HepG2 (cell line): ENCODE measurements around the gene WRAP73. TPM values are rescaled to one million over a fixed set of nuclear protein-coding genes. Genes with fewer than 3 reads are reported as not detected.

Experiments
- ATAC-seq: fragments of 200-7000 bp; cut with Tn5 transposase; 3 replicates; pipeline ENCODE4 v1.9.1; 2020; ENCODE audit warnings: mild to moderate bottlenecking, moderate library complexity
- BruUV-seq: library from RNA; stranded (reverse); fragments of 400-500 nt; replicated peaks from 2 replicates; lab custom pipeline; 2021; lab: Mats Ljungman, UMichigan
- CTCF ChIA-PET: fragments of 300-600 bp; formaldehyde crosslinking; extraction: SDS; loops from one replicate; lab custom pipeline; 2021; ENCODE audit warnings: low total read pairs, inconsistent platforms, low intra/inter-chr PET ratio; lab: Yijun Ruan, JAX
- POLR2A ChIA-PET: fragments of 350-600 bp; sonication (Branson Sonifier 250); formaldehyde crosslinking; loops from one replicate; lab custom pipeline; 2020; ENCODE audit warnings: antibody characterized with exemption, inconsistent platforms; lab: Yijun Ruan, JAX
- DNase-seq: peaks from one replicate; pipeline ENCODE4 v3.0.0-alpha.2; 2015; ENCODE audit warnings: low spot score
- FAIRE-seq: peaks from 3 replicates; lab custom pipeline; 2011; peaks lifted over from hg19 to GRCh38; lab: Jason Lieb, UNC
- H2AFZ ChIP-seq: one replicate; pipeline ENCODE4 v1.6.1; 2011; ENCODE audit warnings: low read length, inconsistent platforms
- H3K27ac ChIP-seq: fragments of 300-600 bp; 3 replicates; pipeline ENCODE4 v1.8.0; 2011; ENCODE audit warnings: mixed run types, mild to moderate bottlenecking, mixed read lengths, low read length, inconsistent platforms; ENCODE audit not compliant: insufficient read depth; ENCODE audit errors: extremely low read length
- H3K27me3 ChIP-seq, 2 experiments: fragments of 200-600 bp in 1 of 2; 2 replicates in 1 of 2; 3 replicates in 1 of 2; pipeline versions ENCODE4 v1.6.0 to v1.8.0; 2011; ENCODE audit warnings: low read length in 2 of 2, mild to moderate bottlenecking in 2 of 2, moderate library complexity in 2 of 2, inconsistent platforms in 1 of 2; ENCODE audit not compliant: insufficient read depth in 2 of 2, control insufficient read depth in 1 of 2
- H3K36me3 ChIP-seq, 2 experiments: fragments of 200-600 bp in 1 of 2; replicated peaks in 1 of 2; 2 replicates in 1 of 2; 3 replicates in 1 of 2; pipeline versions ENCODE4 v1.5.1 to v1.8.0; 2011; ENCODE audit warnings: low read length in 2 of 2, inconsistent platforms in 1 of 2; ENCODE audit not compliant: insufficient read depth in 2 of 2, control insufficient read depth in 1 of 2
- H3K4me1 ChIP-seq: 2 replicates; pipeline ENCODE4 v1.5.1; 2012; ENCODE audit warnings: low read length, inconsistent platforms; ENCODE audit not compliant: insufficient read depth
- H3K4me2 ChIP-seq: 2 replicates; pipeline ENCODE4 v1.6.0; 2011; ENCODE audit warnings: low read depth, low read length, inconsistent platforms
- H3K4me3 ChIP-seq, 3 experiments: fragments of 200-600 bp in 1 of 3; sonication (generic), shearing (Covaris generic) in 1 of 3; replicated peaks in 1 of 3; 2 replicates each; pipeline ENCODE4 v1.5.1; 2011 to 2016; ENCODE audit warnings: low read length in 3 of 3, inconsistent platforms in 2 of 3, low read depth in 2 of 3, mild to moderate bottlenecking in 2 of 3, control low read depth in 1 of 3, mixed read lengths in 1 of 3; ENCODE audit not compliant: insufficient read depth in 1 of 3
- H3K79me2 ChIP-seq: one replicate; pipeline ENCODE4 v1.6.1; 2011; ENCODE audit warnings: low read length, inconsistent platforms; ENCODE audit not compliant: insufficient read depth
- H3K9ac ChIP-seq: 2 replicates; pipeline ENCODE4 v1.6.0; 2011; ENCODE audit warnings: mild to moderate bottlenecking, low read depth, low read length, inconsistent platforms; ENCODE audit not compliant: insufficient read depth
- H3K9me3 ChIP-seq: 2 replicates; pipeline ENCODE4 v1.5.1; 2012; ENCODE audit warnings: mild to moderate bottlenecking, low read length
- H4K20me1 ChIP-seq: 2 replicates; pipeline ENCODE4 v1.6.0; 2011; ENCODE audit warnings: inconsistent platforms, mild to moderate bottlenecking, low read length, moderate library complexity; ENCODE audit not compliant: insufficient read depth
- ATF3 ChIP-seq: sonication (generic); formaldehyde crosslinking; IDR thresholded peaks from 2 replicates; pipeline ENCODE4 v1.4.0; 2020; ENCODE audit warnings: missing genetic modification reagents
- ATF5 ChIP-seq: sonication (generic); formaldehyde crosslinking; IDR thresholded peaks from 2 replicates; pipeline ENCODE4 v1.4.0; 2020; ENCODE audit warnings: mild to moderate bottlenecking, low read depth, missing genetic modification reagents
- HNRNPLL ChIP-seq: fragments of 200-400 bp; formaldehyde crosslinking; IDR thresholded peaks from 2 replicates; pipeline ENCODE4 v1.6.1; 2017; ENCODE audit warnings: mild to moderate bottlenecking, low read depth, low read length; ENCODE audit not compliant: poor library complexity, severe bottlenecking
- HNRNPUL1 ChIP-seq: fragments of 200-400 bp; formaldehyde crosslinking; IDR thresholded peaks from 2 replicates; pipeline ENCODE4 v1.6.1; 2017; ENCODE audit warnings: low read depth, mild to moderate bottlenecking, low read length, moderate library complexity
- HOMEZ ChIP-seq: IDR thresholded peaks from 2 replicates; pipeline ENCODE4 v1.6.1; 2016; ENCODE audit warnings: low read depth
- NFYB ChIP-seq: sonication (generic); formaldehyde crosslinking; IDR thresholded peaks from 2 replicates; pipeline ENCODE4 v1.4.0; 2020; ENCODE audit warnings: missing genetic modification reagents
- POLR2G ChIP-seq: fragments of 200-400 bp; formaldehyde crosslinking; IDR thresholded peaks from 2 replicates; pipeline ENCODE4 v1.6.1; 2018; ENCODE audit warnings: mild to moderate bottlenecking, low read depth, low read length, moderate library complexity
- SALL2 ChIP-seq: sonication (generic); formaldehyde crosslinking; IDR thresholded peaks from 2 replicates; pipeline ENCODE4 v1.8.1; 2023; ENCODE audit warnings: mild to moderate bottlenecking, missing genetic modification reagents, inconsistent platforms
- SMC3 ChIP-seq: IDR thresholded peaks from 2 replicates; pipeline ENCODE4 v1.6.1; 2011; ENCODE audit warnings: low read length, improper control_type of control experiment
- TBX2 ChIP-seq: sonication (generic); formaldehyde crosslinking; IDR thresholded peaks from 2 replicates; pipeline ENCODE4 v1.5.0; 2020; ENCODE audit warnings: missing genetic modification reagents, mild to moderate bottlenecking, borderline replicate concordance
- ZBTB26 ChIP-seq: IDR thresholded peaks from 2 replicates; pipeline ENCODE4 v1.6.1; 2016; ENCODE audit warnings: missing compliant biosample characterization, missing genetic modification reagents, borderline replicate concordance
- ZNF251 ChIP-seq: sonication (generic); formaldehyde crosslinking; IDR thresholded peaks from 2 replicates; pipeline ENCODE4 v1.9.0; 2021; ENCODE audit warnings: mild to moderate bottlenecking, missing genetic modification reagents
- ZNF883 ChIP-seq: sonication (generic); formaldehyde crosslinking; IDR thresholded peaks from 2 replicates; pipeline ENCODE4 v1.5.1; 2020; ENCODE audit warnings: mild to moderate bottlenecking, missing genetic modification reagents; ENCODE audit errors: not compliant biosample characterization
- ZSCAN25 ChIP-seq: sonication (generic); formaldehyde crosslinking; IDR thresholded peaks from 2 replicates; pipeline ENCODE4 v1.8.0; 2022; ENCODE audit warnings: mild to moderate bottlenecking, missing genetic modification reagents
- WGBS: methylation state at CpG from one replicate; pipeline ENCODE4 v1.1.6; 2017; ENCODE audit warnings: low lambda C conversion rate; 5-methylcytosine and 5-hydroxymethylcytosine counted together
- in situ Hi-C: cut with HindIII; loops from 2 replicates; pipeline ENCODE4 v1.10.0; 2017; ENCODE audit warnings: low pct_unique_long_range_greater_than_20kb; ENCODE audit not compliant: extremely low pct_ligation_motif_present
- intact Hi-C: fragments of 100-400 bp; cut with micrococcal nuclease; formaldehyde crosslinking; loops from one replicate; pipeline ENCODE4 v1.10.0; 2022; ENCODE audit not compliant: unreplicated experiment
- polyA plus RNA-seq, 8 experiments: library from polyadenylated mRNA; depleted of rRNA in 3 of 8; stranded (reverse) in 7 of 8; unstranded in 1 of 8; fragments of >200 nt; fragmentation: Illumina TruSeq in 4 of 8; extraction: Trizol in 4 of 8; gene quantifications; 2 replicates each; pipeline versions ENCODE4 v1.2.1 to v1.2.3, GENCODE V29; 2011 to 2016; ENCODE audit warnings: low read depth in 4 of 8, missing spikeins in 1 of 8, mixed read lengths in 1 of 8; ENCODE audit not compliant: insufficient read depth in 1 of 8
- total RNA-seq, 5 experiments: library from RNA; depleted of rRNA; stranded (reverse); fragments of >200 nt; fragmentation: Illumina TruSeq; extraction: Trizol; gene quantifications; 2 replicates each; pipeline ENCODE4 v1.2.3, GENCODE V29; 2016; ENCODE audit warnings: low read depth in 1 of 5
- TF ChIP-seq, protein P1 (sequence below): sonication (generic); formaldehyde crosslinking; IDR thresholded peaks from 2 replicates; pipeline ENCODE4 v1.4.0; 2020; ENCODE audit warnings: missing genetic modification reagents

WRAP73 gene
- total and polyA plus RNA-seq, 2 of the 13 experiments (the other 11 are each of a cell fraction or from before 2014, with no cell fraction given): 18.1 to 40.4 TPM

GRCh38 chr1:3695326-3696217 is 45.7 kb upstream of the WRAP73 start:
- Histone ChIP-seq H3K4me3 (no peak overlapping the region), H4K20me1 (no peaks in the 10 kb centered on the region), H3K27me3 (no peaks in the 10 kb centered on the region), H3K79me2 (no peaks in the 10 kb centered on the region), H3K4me1 (no peaks in the 10 kb centered on the region), H2AFZ (no peak overlapping the region), H3K4me2 (no peak overlapping the region), H3K27ac (no peak overlapping the region), H3K36me3 (no peaks in the 10 kb centered on the region), H3K9me3 (no peaks in the 10 kb centered on the region), H3K9ac (no peak overlapping the region)
- ATAC-seq (peak; percentile 91), DNase-seq (peak; percentile 10), FAIRE-seq (no peak)
- WGBS: 54% methylated on average over 20 of the region's 33 CpGs
- intact Hi-C loops: loop anchor here (1.0 kb wide), 1 partner anchor 29 kb away; no protein-coding TSS in a partner anchor
- in situ Hi-C loops: no loop called here
- no TSS peak for BruUV-seq
- POLR2A ChIA-PET: interaction anchor here (1.1 kb wide), 1 partner anchor 76 kb away, joined by 3 read pairs; no protein-coding TSS in a partner anchor
- CTCF ChIA-PET: interaction anchor here (1.5 to 2.1 kb wide), 2 partner anchors 28 to 32 kb away, joined by 3 to 20 read pairs; no protein-coding TSS in a partner anchor
- TF ChIP-seq SALL2 (CRISPR knock-in tag): no peak
- 0 out of 2 replicates have a peak, but pooled peaks have one; percentile 67 for TF ChIP-seq ZNF251 (CRISPR knock-in tag)
- TF ChIP-seq HNRNPUL1: no peak
- TF ChIP-seq TBX2 (CRISPR knock-in tag): 0 out of 2 replicates have a peak, but pooled peaks have one; percentile 32
- TF ChIP-seq HNRNPLL: peak; percentile 17
- TF ChIP-seq ATF5 (CRISPR knock-in tag): no peak
- TF ChIP-seq NFYB (CRISPR knock-in tag): no peak
- TF ChIP-seq, protein P1, sequence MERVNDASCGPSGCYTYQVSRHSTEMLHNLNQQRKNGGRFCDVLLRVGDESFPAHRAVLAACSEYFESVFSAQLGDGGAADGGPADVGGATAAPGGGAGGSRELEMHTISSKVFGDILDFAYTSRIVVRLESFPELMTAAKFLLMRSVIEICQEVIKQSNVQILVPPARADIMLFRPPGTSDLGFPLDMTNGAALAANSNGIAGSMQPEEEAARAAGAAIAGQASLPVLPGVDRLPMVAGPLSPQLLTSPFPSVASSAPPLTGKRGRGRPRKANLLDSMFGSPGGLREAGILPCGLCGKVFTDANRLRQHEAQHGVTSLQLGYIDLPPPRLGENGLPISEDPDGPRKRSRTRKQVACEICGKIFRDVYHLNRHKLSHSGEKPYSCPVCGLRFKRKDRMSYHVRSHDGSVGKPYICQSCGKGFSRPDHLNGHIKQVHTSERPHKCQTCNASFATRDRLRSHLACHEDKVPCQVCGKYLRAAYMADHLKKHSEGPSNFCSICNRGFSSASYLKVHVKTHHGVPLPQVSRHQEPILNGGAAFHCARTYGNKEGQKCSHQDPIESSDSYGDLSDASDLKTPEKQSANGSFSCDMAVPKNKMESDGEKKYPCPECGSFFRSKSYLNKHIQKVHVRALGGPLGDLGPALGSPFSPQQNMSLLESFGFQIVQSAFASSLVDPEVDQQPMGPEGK (CRISPR knock-in tag): peak; percentile 48; the same call in 1 of the 2 replicates
- no peak for TF ChIP-seq POLR2G
- no peak for TF ChIP-seq ZSCAN25 (CRISPR knock-in tag)
- no peak for TF ChIP-seq ATF3 (CRISPR knock-in tag)
- TF ChIP-seq ZBTB26 (CRISPR knock-in tag): no peak
- peak; percentile 27 for TF ChIP-seq ZNF883 (CRISPR knock-in tag)
- TF ChIP-seq HOMEZ (CRISPR knock-in tag): no peak
- peak; percentile 24; the same call in 1 of the 2 replicates for TF ChIP-seq SMC3
